ENCODE measurements around the gene IL2. TPM values are rescaled to one million over a fixed set of nuclear protein-coding genes. Genes with fewer than 3 reads are reported as not detected.
A peak's percentile ranks its signal among the peaks of the same experiment; 100 is the strongest.

The IL2 gene
- polyA plus RNA-seq, 1 donor (not counting 4 experiments of a cell fraction or from before 2014, with no cell fraction given) = not detected

- no peaks in the 10 kb centered on the region for H3K36me3 ChIP-seq (ENCODE audit: control insufficient read depth in 2 of 2, extremely low read depth in 1 of 2, insufficient read depth in 2 of 2, low read length in 2 of 2)
- H3K27me3 ChIP-seq (ENCODE audit: control insufficient read depth, extremely low read depth, insufficient read depth, low read length) = no peaks in the 10 kb centered on the region
- DNase-seq (ENCODE audit: low read depth, low spot score) (no peak), FAIRE-seq (no peak)
- H4K20me1 ChIP-seq (ENCODE audit: control insufficient read depth, extremely low read depth, insufficient read depth, low read length) = no peaks in the 10 kb centered on the region
- H3K79me2 ChIP-seq (ENCODE audit: control insufficient read depth, insufficient read depth, low read length) = no peaks in the 10 kb centered on the region
- TF ChIP-seq, protein P1, sequence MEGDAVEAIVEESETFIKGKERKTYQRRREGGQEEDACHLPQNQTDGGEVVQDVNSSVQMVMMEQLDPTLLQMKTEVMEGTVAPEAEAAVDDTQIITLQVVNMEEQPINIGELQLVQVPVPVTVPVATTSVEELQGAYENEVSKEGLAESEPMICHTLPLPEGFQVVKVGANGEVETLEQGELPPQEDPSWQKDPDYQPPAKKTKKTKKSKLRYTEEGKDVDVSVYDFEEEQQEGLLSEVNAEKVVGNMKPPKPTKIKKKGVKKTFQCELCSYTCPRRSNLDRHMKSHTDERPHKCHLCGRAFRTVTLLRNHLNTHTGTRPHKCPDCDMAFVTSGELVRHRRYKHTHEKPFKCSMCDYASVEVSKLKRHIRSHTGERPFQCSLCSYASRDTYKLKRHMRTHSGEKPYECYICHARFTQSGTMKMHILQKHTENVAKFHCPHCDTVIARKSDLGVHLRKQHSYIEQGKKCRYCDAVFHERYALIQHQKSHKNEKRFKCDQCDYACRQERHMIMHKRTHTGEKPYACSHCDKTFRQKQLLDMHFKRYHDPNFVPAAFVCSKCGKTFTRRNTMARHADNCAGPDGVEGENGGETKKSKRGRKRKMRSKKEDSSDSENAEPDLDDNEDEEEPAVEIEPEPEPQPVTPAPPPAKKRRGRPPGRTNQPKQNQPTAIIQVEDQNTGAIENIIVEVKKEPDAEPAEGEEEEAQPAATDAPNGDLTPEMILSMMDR (optimal IDR thresholded peaks at IDR 0.05 in 1 of 3, IDR thresholded peaks at IDR 0.05 in 1 of 3, conservative IDR thresholded peaks at IDR 0.05 in 1 of 3; ENCODE audit: extremely low read depth in 1 of 3, insufficient read depth in 2 of 3, low read length in 3 of 3) = peak; percentile 37 to 63 (median 49)
- TF ChIP-seq EZH2 (IDR thresholded peaks at IDR 0.05; ENCODE audit: low read length) = no peak
- no peak overlapping the region for H3K4me3 ChIP-seq (ENCODE audit: control insufficient read depth in 2 of 3, extremely low read depth in 1 of 3, insufficient read depth in 2 of 3, low read depth in 1 of 3, low read length in 3 of 3)
- no peak overlapping the region for H3K4me2 ChIP-seq (ENCODE audit: control insufficient read depth, extremely low read depth, insufficient read depth, low read depth, low read length)
- dilution Hi-C loops (cut with MboI; ENCODE audit: extremely low pct_ligation_motif_present, low sequenced_read_pairs) = no loop called here
- no peak overlapping the region for H3K27ac ChIP-seq (ENCODE audit: control insufficient read depth, insufficient read depth, low read length)
- no peaks in the 10 kb centered on the region for H3K9me1 ChIP-seq (ENCODE audit: control insufficient read depth, extremely low read depth, insufficient read depth, low read length)
- H2AFZ ChIP-seq (ENCODE audit: control insufficient read depth, low read length) = no peak overlapping the region
- H3K4me1 ChIP-seq (ENCODE audit: control insufficient read depth, extremely low read depth, insufficient read depth, low read length) = no peaks in the 10 kb centered on the region
- no peaks in the 10 kb centered on the region for H3K9me3 ChIP-seq (ENCODE audit: control insufficient read depth, low read depth, low read length)
- H3K9ac ChIP-seq (ENCODE audit: control insufficient read depth, extremely low read depth, insufficient read depth, low read length) = no peak overlapping the region
These were observed 5.7 kb downstream of the IL2 start for GRCh38 chr4:122450847-122451246.

GRCh38 chr4:122434285-122434684 lies 22.2 kb downstream of the IL2 start:
- no peak for FAIRE-seq
- Histone ChIP-seq H3K9me3 (ENCODE audit: control insufficient read depth, low read depth, low read length) (no peaks in the 10 kb centered on the region), H3K4me1 (ENCODE audit: control insufficient read depth, extremely low read depth, insufficient read depth, low read length) (no peaks in the 10 kb centered on the region), H3K4me2 (ENCODE audit: control insufficient read depth, extremely low read depth, insufficient read depth, low read depth, low read length) (no peak overlapping the region), H3K36me3 (ENCODE audit: control insufficient read depth in 2 of 2, extremely low read depth in 1 of 2, insufficient read depth in 2 of 2, low read length in 2 of 2) (no peaks in the 10 kb centered on the region), H3K4me3 (ENCODE audit: control insufficient read depth in 2 of 3, extremely low read depth in 1 of 3, insufficient read depth in 2 of 3, low read depth in 1 of 3, low read length in 3 of 3) (no peak overlapping the region), H3K9me1 (ENCODE audit: control insufficient read depth, extremely low read depth, insufficient read depth, low read length) (no peaks in the 10 kb centered on the region), H3K27me3 (ENCODE audit: control insufficient read depth, extremely low read depth, insufficient read depth, low read length) (no peaks in the 10 kb centered on the region), H3K79me2 (ENCODE audit: control insufficient read depth, insufficient read depth, low read length) (no peaks in the 10 kb centered on the region), H2AFZ (ENCODE audit: control insufficient read depth, low read length) (no peak overlapping the region), H3K9ac (ENCODE audit: control insufficient read depth, extremely low read depth, insufficient read depth, low read length) (no peak overlapping the region), H4K20me1 (ENCODE audit: control insufficient read depth, extremely low read depth, insufficient read depth, low read length) (no peaks in the 10 kb centered on the region), H3K27ac (ENCODE audit: control insufficient read depth, insufficient read depth, low read length) (no peak overlapping the region)
- DNase-seq (ENCODE audit: low read depth, low spot score) = no peak
- dilution Hi-C loops (cut with MboI; ENCODE audit: extremely low pct_ligation_motif_present, low sequenced_read_pairs) = no loop called here
- no peak for TF ChIP-seq EZH2 (IDR thresholded peaks at IDR 0.05; ENCODE audit: low read length)
- TF ChIP-seq, protein P1 (optimal IDR thresholded peaks at IDR 0.05 in 1 of 3, IDR thresholded peaks at IDR 0.05 in 1 of 3, conservative IDR thresholded peaks at IDR 0.05 in 1 of 3; ENCODE audit: extremely low read depth in 1 of 3, insufficient read depth in 2 of 3, low read length in 3 of 3) = no peak

All from keratinocyte (primary cell).